ENCODE measurements around the gene AHNAK2.

- TF ChIP-seq POLR2AphosphoS5 (IDR thresholded peaks at IDR 0.05) (no peak), EP300 (IDR thresholded peaks at IDR 0.05) (no peak), POLR2A (IDR thresholded peaks at IDR 0.05) (no peak)
- TF ChIP-seq, protein P1, sequence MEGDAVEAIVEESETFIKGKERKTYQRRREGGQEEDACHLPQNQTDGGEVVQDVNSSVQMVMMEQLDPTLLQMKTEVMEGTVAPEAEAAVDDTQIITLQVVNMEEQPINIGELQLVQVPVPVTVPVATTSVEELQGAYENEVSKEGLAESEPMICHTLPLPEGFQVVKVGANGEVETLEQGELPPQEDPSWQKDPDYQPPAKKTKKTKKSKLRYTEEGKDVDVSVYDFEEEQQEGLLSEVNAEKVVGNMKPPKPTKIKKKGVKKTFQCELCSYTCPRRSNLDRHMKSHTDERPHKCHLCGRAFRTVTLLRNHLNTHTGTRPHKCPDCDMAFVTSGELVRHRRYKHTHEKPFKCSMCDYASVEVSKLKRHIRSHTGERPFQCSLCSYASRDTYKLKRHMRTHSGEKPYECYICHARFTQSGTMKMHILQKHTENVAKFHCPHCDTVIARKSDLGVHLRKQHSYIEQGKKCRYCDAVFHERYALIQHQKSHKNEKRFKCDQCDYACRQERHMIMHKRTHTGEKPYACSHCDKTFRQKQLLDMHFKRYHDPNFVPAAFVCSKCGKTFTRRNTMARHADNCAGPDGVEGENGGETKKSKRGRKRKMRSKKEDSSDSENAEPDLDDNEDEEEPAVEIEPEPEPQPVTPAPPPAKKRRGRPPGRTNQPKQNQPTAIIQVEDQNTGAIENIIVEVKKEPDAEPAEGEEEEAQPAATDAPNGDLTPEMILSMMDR (IDR thresholded peaks at IDR 0.05), result no peak
Measured at GRCh38 chr14:104937694-104938365, 40.3 kb downstream of the AHNAK2 start.

Measured in upper lobe of left lung (tissue), 4 donors.